ENCODE data around the gene INS. TPM values are rescaled to one million over a fixed set of nuclear protein-coding genes. Genes with fewer than 3 reads are reported as not detected.
A peak's percentile ranks its signal among the peaks of the same experiment; 100 is the strongest.

The INS gene
- total RNA-seq, 4 donors from 2014 or later = not detected

DNA sequence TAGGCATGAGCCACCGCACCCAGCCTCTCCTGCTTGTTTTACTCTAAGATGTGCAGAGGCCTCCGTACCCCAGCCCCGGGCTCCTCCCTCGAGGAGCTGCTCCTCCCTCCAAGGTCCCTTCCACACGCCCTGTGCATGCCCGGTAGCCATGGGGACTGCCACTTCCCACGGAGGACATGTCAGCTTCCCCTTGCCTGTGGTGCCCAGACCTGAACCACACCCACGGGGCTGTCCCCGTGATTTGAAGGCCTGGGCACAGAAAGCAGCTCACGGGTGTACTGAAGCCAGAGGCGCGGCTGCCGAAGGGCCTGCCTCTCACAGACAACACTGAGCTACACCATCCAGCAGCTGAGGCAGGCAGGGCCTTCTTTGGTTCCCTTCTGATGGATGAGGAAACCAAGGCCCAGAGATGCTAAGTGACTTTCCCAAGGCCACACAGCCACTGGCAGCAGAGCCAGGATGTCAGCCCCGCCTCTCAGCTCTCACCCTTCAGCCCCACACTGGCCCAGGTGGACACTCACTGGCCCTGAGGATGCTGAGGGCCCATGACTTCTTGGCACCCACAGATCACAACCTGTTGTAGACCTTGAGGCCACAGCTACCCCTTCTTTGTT, 7.3 kb downstream of the INS start:
- TF ChIP-seq, protein P1, sequence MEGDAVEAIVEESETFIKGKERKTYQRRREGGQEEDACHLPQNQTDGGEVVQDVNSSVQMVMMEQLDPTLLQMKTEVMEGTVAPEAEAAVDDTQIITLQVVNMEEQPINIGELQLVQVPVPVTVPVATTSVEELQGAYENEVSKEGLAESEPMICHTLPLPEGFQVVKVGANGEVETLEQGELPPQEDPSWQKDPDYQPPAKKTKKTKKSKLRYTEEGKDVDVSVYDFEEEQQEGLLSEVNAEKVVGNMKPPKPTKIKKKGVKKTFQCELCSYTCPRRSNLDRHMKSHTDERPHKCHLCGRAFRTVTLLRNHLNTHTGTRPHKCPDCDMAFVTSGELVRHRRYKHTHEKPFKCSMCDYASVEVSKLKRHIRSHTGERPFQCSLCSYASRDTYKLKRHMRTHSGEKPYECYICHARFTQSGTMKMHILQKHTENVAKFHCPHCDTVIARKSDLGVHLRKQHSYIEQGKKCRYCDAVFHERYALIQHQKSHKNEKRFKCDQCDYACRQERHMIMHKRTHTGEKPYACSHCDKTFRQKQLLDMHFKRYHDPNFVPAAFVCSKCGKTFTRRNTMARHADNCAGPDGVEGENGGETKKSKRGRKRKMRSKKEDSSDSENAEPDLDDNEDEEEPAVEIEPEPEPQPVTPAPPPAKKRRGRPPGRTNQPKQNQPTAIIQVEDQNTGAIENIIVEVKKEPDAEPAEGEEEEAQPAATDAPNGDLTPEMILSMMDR (IDR thresholded peaks at IDR 0.05) = no peak
- TF ChIP-seq EP300 (IDR thresholded peaks at IDR 0.05) = no peak
- no peak for TF ChIP-seq POLR2AphosphoS5 (IDR thresholded peaks at IDR 0.05)
- no peak for TF ChIP-seq POLR2A (IDR thresholded peaks at IDR 0.05)
- Histone ChIP-seq H3K4me1 (peaks cover 0 to 8% (median 4%) of the 10 kb centered on the region in 3 donors), H3K9me3 (no peaks in the 10 kb centered on the region), H3K27me3 (peaks cover 61% of the 10 kb centered on the region), H3K36me3 (no peaks in the 10 kb centered on the region), H3K27ac (no peak overlapping the region), H3K4me3 (no peak overlapping the region)
- no peak for ATAC-seq
- WGBS, 2 donors (ENCODE audit: low coverage in 1 of 2) = 90% methylated on average over 4 of the region's 14 CpGs; no CpG with 5 or more reads in 1 of the 2 donors

DNA sequence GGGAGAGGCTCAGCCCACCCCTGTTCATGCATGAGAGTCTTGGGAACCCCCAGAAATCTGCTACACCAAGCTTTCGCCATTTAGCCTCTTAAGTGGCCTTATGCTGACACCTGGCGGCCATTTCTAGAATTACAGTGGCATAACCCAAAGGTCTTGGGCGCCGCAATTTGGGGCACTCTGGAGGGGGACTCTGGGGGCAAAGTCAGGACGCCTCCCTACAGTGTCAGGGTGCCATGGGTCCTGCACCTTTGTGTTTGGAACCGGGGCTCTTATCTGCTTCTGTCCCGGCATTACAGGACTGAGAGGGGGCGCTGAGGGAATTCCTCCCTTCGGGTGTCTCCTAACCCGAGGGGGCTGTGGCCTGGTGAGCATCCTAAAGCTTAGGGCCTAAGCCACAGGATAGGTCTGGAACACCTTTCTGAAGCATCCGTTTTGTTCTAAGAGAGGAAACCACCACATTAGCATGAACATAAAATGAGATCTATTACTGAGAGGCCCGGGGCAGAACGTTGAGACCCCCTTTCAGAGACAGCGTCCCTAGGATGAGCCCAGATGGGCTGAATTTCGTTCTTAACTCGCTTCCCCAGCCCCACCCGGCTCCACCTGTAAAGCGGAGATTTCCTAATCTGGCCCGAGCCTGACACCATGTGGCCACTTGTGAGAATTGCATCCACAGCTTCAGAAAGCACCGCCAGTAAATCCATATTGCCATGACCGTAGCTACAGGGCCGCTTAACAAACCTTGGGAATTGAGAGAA, 9.3 kb downstream of the INS start:
- Histone ChIP-seq H3K4me3 (peak overlapping the region in 1 of 2 donors; percentile 4), H3K27ac (peak overlapping the region in 1 of 4 donors; percentile 8), H3K27me3 (peaks cover 61% of the 10 kb centered on the region), H3K4me1 (peaks cover 0 to 8% (median 4%) of the 10 kb centered on the region in 3 donors), H3K36me3 (no peaks in the 10 kb centered on the region), H3K9me3 (no peaks in the 10 kb centered on the region)
- ATAC-seq = peak; percentile 59
- TF ChIP-seq EP300 (IDR thresholded peaks at IDR 0.05) (no peak), POLR2AphosphoS5 (IDR thresholded peaks at IDR 0.05) (no peak), POLR2A (IDR thresholded peaks at IDR 0.05) (no peak)
- TF ChIP-seq, protein P1 (IDR thresholded peaks at IDR 0.05) = peak in 3 of 4 experiments; percentile 78 to 95 (median 91)
- 0% methylated on average over 2 to 8 of the region's 22 CpGs for WGBS, 2 donors (ENCODE audit: low coverage in 1 of 2)

DNA sequence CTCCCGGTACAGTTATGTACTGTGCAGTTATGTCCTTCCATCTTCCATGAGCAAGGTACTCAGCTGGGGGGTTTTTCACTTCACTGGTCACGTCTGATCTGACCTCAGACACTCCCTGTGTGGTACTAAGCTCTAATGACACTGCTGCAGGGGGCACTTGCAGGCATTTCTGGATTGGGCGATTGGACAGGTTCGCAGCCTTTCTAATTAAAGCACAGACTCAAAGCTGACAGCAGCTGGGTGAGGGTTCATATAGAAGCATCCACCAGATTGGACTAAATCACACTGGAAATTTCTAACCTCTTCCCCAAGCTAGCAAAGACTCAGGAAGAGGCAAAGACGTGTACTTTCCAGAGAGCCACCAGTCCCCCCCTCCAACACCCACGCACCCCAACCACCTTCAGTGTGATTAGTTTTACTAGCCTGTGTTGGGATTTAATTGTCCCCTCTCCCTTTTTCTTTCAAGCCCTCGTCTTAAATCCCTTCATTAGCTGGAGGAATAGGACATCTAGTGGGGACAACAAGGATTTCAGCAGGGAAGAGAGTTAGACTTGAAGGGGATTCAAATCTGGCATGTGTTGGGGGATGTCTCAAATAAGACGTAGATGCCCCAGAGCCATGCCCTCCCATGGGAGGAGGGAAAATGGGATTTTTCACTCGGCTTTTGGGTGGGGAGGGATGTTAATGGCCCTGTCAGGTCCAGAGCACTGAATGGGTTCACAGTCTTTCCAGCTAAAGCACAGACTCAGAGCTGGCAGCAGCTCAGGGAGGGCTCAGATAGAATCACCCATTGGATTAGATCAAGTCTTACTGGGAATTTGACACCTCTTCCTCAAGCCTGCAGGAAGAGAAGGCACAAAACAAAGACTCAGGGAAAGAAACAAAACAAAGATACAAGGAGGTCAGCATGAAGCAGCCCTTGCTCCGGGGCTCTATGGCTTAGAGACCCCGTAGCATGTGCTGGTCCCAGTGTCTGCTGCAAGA, 10.9 kb downstream of the INS start:
- ATAC-seq = no peak
- H3K4me1 ChIP-seq = peaks cover 0 to 8% (median 4%) of the 10 kb centered on the region in 3 donors
- H3K9me3 ChIP-seq = no peaks in the 10 kb centered on the region
- H3K4me3 ChIP-seq = no peak overlapping the region
- TF ChIP-seq, protein P1 (IDR thresholded peaks at IDR 0.05) = peak in 1 of 4 experiments; percentile 47
- TF ChIP-seq EP300 (IDR thresholded peaks at IDR 0.05) (no peak), POLR2AphosphoS5 (IDR thresholded peaks at IDR 0.05) (no peak)
- WGBS, 2 donors (ENCODE audit: low coverage in 1 of 2) = 24% methylated on average over 8 to 9 of the region's 11 CpGs
- H3K27me3 ChIP-seq = peaks cover 63% of the 10 kb centered on the region
- no peaks in the 10 kb centered on the region for H3K36me3 ChIP-seq
- no peak overlapping the region for H3K27ac ChIP-seq

DNA sequence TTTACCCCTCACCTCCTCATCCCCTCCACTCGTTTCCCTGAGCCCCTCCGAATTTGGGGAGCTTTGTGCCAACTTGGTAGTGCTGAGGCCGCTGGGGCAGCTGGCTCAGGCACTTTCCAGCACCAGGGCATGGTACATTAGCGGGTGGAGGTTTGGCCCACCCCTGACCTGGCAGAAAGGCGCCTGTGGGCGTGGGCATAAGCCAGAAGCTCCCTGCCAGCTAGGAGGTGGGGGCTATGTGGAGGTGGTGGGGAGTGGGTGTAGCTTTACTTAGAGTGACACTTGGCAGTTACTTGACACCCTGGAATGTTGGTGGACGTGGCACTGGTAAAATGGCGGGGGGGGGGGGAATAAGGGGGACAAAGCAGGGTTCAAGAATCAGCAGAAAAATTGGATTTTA, 11.5 kb downstream of the INS start:
- no peak for ATAC-seq
- no peaks in the 10 kb centered on the region for H3K36me3 ChIP-seq
- no peak overlapping the region for H3K4me3 ChIP-seq
- H3K27ac ChIP-seq = no peak overlapping the region
- no peaks in the 10 kb centered on the region for H3K9me3 ChIP-seq
- H3K27me3 ChIP-seq = peaks cover 70% of the 10 kb centered on the region
- TF ChIP-seq POLR2AphosphoS5 (IDR thresholded peaks at IDR 0.05) = no peak
- TF ChIP-seq EP300 (IDR thresholded peaks at IDR 0.05) = no peak
- TF ChIP-seq POLR2A (IDR thresholded peaks at IDR 0.05) = no peak
- TF ChIP-seq, protein P1 (IDR thresholded peaks at IDR 0.05) = no peak
- H3K4me1 ChIP-seq = peaks cover 0 to 10% (median 4%) of the 10 kb centered on the region in 3 donors
- 49% methylated on average over 3 to 5 of the region's 8 CpGs for WGBS, 2 donors (ENCODE audit: low coverage in 1 of 2)
